Astrocyte (in vitro differentiated cells and primary cell): ENCODE results near the gene HLA-A. TPM values are rescaled to one million over a fixed set of nuclear protein-coding genes. Genes with fewer than 3 reads are reported as not detected.

Experiments used
- DNase-seq: peaks from one replicate; pipeline ENCODE4 v3.0.0-alpha.2; 2010; ENCODE audit warnings: low read depth
- FAIRE-seq: peaks from 2 replicates; lab custom pipeline; 2011; peaks lifted over from hg19 to GRCh38; lab: Jason Lieb, UNC
- H2AFZ ChIP-seq: 2 replicates; pipeline ENCODE4 v1.6.0; 2012; ENCODE audit warnings: low read depth, low read length, inconsistent platforms
- H3K27ac ChIP-seq: 2 replicates; pipeline ENCODE4 v1.5.1; 2011; ENCODE audit warnings: low read depth, low read length, inconsistent platforms
- H3K27me3 ChIP-seq: 2 replicates; pipeline ENCODE4 v1.6.0; 2011; ENCODE audit warnings: low read length, inconsistent platforms; ENCODE audit not compliant: insufficient read depth
- H3K36me3 ChIP-seq: 2 replicates; pipeline ENCODE4 v1.5.1; 2011; ENCODE audit warnings: low read length, inconsistent platforms; ENCODE audit not compliant: insufficient read depth
- H3K4me1 ChIP-seq: 2 replicates; pipeline ENCODE4 v1.5.1; 2011; ENCODE audit warnings: low read length, inconsistent platforms; ENCODE audit not compliant: insufficient read depth
- H3K4me2 ChIP-seq: 2 replicates; pipeline ENCODE4 v1.6.0; 2012; ENCODE audit warnings: low read length, inconsistent platforms
- H3K4me3 ChIP-seq: 2 replicates; pipeline ENCODE4 v1.5.1; 2011; ENCODE audit warnings: low read depth, mild to moderate bottlenecking, low read length, inconsistent platforms; ENCODE audit not compliant: insufficient read depth
- H3K79me2 ChIP-seq: 2 replicates; pipeline ENCODE4 v1.6.0; 2012; ENCODE audit warnings: mild to moderate bottlenecking, low read length, inconsistent platforms; ENCODE audit not compliant: insufficient read depth
- H3K9ac ChIP-seq: 2 replicates; pipeline ENCODE4 v1.6.0; 2012; ENCODE audit warnings: mild to moderate bottlenecking, low read length, inconsistent platforms
- H3K9me3 ChIP-seq: 2 replicates; pipeline ENCODE4 v1.5.1; 2012; ENCODE audit warnings: low read depth, mild to moderate bottlenecking, low read length, inconsistent platforms; ENCODE audit not compliant: insufficient read depth
- H4K20me1 ChIP-seq: 2 replicates; pipeline ENCODE4 v1.6.0; 2012; ENCODE audit warnings: low read length, inconsistent platforms; ENCODE audit not compliant: insufficient read depth
- H3K27ac Mint-ChIP-seq: one replicate; pipeline ENCODE4 v1.8.0; 2021; ENCODE audit warnings: mild to moderate bottlenecking, mixed read lengths; ENCODE audit not compliant: unreplicated experiment
- H3K27me3 Mint-ChIP-seq: one replicate; pipeline ENCODE4 v1.8.0; 2021; ENCODE audit warnings: low read depth, mixed read lengths; ENCODE audit not compliant: unreplicated experiment
- H3K36me3 Mint-ChIP-seq: one replicate; pipeline ENCODE4 v1.8.0; 2021; ENCODE audit warnings: low read depth, mixed read lengths; ENCODE audit not compliant: unreplicated experiment
- H3K4me1 Mint-ChIP-seq: one replicate; pipeline ENCODE4 v1.8.0; 2021; ENCODE audit warnings: low read depth, mixed read lengths; ENCODE audit not compliant: unreplicated experiment
- H3K4me3 Mint-ChIP-seq: one replicate; pipeline ENCODE4 v1.8.0; 2021; ENCODE audit warnings: mild to moderate bottlenecking, moderate library complexity, mixed read lengths; ENCODE audit not compliant: unreplicated experiment
- H3K9me3 Mint-ChIP-seq: one replicate; pipeline ENCODE4 v1.8.0; 2021; ENCODE audit warnings: mild to moderate bottlenecking, mixed read lengths; ENCODE audit not compliant: unreplicated experiment
- EZH2 ChIP-seq: IDR thresholded peaks from 2 replicates; pipeline ENCODE4 v1.6.1; 2012; ENCODE audit warnings: mild to moderate bottlenecking, low read length, inconsistent platforms; ENCODE audit not compliant: insufficient read depth
- total RNA-seq: library from RNA; stranded (reverse); gene quantifications from 2 replicates; pipeline ENCODE4 v1.2.1, GENCODE V29; 2021
- TF ChIP-seq, protein P1 (sequence below): IDR thresholded peaks from 2 replicates; pipeline ENCODE4 v1.5.1; 2011; ENCODE audit warnings: low read depth, mild to moderate bottlenecking, inconsistent platforms, low read length, moderate library complexity; ENCODE audit not compliant: insufficient read depth

Gene HLA-A
- total RNA-seq, 1 donor from 2014 or later, result 327 TPM

DNA sequence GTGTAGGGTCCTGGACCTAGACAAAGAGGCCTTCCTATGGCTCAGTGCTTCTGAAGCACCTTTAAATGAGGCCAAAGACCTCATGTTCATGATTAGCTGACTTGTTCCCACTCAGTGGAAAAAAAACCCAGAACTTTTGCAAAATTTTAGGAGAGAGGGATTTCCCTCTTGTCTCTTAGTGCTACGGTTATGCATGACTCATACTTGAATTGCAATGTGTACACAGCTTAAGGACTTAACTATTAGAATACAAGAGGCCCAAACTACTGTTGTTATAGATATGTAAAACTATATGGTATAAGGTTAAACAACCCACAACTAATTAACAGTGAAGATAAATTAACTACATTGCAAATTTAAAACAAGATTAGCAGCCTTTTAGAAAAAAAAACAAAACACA is 32.3 kb upstream of the HLA-A start:
- Histone ChIP-seq H3K9me3 (no peaks in the 10 kb centered on the region), H3K9ac (no peak overlapping the region), H3K27ac (no peak overlapping the region), H3K36me3 (no peaks in the 10 kb centered on the region), H2AFZ (no peak overlapping the region), H3K4me1 (no peaks in the 10 kb centered on the region), H4K20me1 (no peaks in the 10 kb centered on the region), H3K4me3 (no peak overlapping the region), H3K27me3 (no peaks in the 10 kb centered on the region), H3K79me2 (no peaks in the 10 kb centered on the region), H3K4me2 (no peak overlapping the region)
- H3K4me3 Mint-ChIP-seq, result no peak overlapping the region
- peaks cover 4% of the 10 kb centered on the region for H3K9me3 Mint-ChIP-seq
- H3K27me3 Mint-ChIP-seq, result peaks cover 79% of the 10 kb centered on the region
- H3K4me1 Mint-ChIP-seq, result peaks cover 3% of the 10 kb centered on the region
- TF ChIP-seq, protein P1, sequence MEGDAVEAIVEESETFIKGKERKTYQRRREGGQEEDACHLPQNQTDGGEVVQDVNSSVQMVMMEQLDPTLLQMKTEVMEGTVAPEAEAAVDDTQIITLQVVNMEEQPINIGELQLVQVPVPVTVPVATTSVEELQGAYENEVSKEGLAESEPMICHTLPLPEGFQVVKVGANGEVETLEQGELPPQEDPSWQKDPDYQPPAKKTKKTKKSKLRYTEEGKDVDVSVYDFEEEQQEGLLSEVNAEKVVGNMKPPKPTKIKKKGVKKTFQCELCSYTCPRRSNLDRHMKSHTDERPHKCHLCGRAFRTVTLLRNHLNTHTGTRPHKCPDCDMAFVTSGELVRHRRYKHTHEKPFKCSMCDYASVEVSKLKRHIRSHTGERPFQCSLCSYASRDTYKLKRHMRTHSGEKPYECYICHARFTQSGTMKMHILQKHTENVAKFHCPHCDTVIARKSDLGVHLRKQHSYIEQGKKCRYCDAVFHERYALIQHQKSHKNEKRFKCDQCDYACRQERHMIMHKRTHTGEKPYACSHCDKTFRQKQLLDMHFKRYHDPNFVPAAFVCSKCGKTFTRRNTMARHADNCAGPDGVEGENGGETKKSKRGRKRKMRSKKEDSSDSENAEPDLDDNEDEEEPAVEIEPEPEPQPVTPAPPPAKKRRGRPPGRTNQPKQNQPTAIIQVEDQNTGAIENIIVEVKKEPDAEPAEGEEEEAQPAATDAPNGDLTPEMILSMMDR, result no peak
- no peak for TF ChIP-seq EZH2
- H3K27ac Mint-ChIP-seq, result no peak overlapping the region
- H3K36me3 Mint-ChIP-seq, result no peaks in the 10 kb centered on the region
- FAIRE-seq, result no peak
- DNase-seq, result no peak

DNA sequence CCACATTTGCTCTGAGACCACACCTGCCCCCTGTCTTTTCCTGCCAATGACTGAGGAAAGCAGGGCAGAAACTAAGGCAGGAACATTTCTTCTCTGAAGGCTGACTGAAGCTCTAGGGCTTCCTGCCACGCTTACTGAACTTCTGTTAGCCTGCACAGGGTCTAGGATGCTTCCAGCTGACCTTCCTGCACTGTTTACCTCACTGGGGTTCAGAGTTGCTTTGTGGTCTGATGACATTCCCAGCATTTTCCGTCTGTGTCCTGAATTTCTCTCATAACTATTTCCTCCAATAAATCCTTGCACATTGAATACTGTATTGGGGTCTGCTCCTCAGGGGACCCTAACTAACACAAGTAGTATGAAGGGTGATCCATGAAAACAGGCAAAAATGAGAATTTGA is 29.5 kb upstream of the HLA-A start:
- H2AFZ ChIP-seq, result no peak overlapping the region
- no peak overlapping the region for H3K9ac ChIP-seq
- FAIRE-seq (no peak), DNase-seq (no peak)
- Mint-ChIP-seq H3K4me1 (peaks cover 3% of the 10 kb centered on the region), H3K4me3 (no peak overlapping the region), H3K9me3 (peaks cover 4% of the 10 kb centered on the region), H3K27ac (no peak overlapping the region), H3K36me3 (no peaks in the 10 kb centered on the region), H3K27me3 (peaks cover 65% of the 10 kb centered on the region)
- H3K4me3 ChIP-seq, result no peak overlapping the region
- TF ChIP-seq EZH2, result no peak
- TF ChIP-seq, protein P1, result no peak
- H3K27me3 ChIP-seq, result no peaks in the 10 kb centered on the region
- H3K4me2 ChIP-seq, result no peak overlapping the region
- H3K9me3 ChIP-seq, result no peaks in the 10 kb centered on the region
- H4K20me1 ChIP-seq, result no peaks in the 10 kb centered on the region
- no peak overlapping the region for H3K27ac ChIP-seq
- H3K4me1 ChIP-seq, result no peaks in the 10 kb centered on the region
- H3K36me3 ChIP-seq, result no peaks in the 10 kb centered on the region
- H3K79me2 ChIP-seq, result no peaks in the 10 kb centered on the region

DNA sequence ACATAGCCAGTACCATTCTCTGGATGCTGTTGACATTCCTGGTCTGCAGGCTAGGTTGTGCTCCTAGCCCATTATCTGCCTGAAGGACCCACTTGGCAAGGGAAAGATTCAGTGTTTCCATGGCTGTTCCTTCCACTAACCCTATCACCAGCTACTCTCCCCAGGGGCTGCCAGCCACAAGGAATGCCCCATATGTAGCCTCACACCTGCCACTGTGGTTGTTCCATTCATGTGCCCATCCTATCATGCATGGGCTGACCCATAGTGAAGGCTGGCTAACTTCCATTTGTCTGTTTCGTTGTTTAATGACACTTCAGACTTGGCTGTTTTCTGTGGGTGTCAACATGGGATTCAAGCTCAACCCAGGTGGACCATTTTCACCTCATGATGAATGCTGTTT is 25.6 kb upstream of the HLA-A start:
- Histone ChIP-seq H3K36me3 (no peaks in the 10 kb centered on the region), H3K27me3 (no peaks in the 10 kb centered on the region), H3K27ac (no peak overlapping the region), H3K9me3 (no peaks in the 10 kb centered on the region), H3K4me1 (no peaks in the 10 kb centered on the region), H3K4me3 (no peak overlapping the region), H3K79me2 (no peaks in the 10 kb centered on the region), H3K4me2 (no peak overlapping the region), H2AFZ (no peak overlapping the region), H3K9ac (no peak overlapping the region), H4K20me1 (no peaks in the 10 kb centered on the region)
- H3K27ac Mint-ChIP-seq, result no peak overlapping the region
- peaks cover 3% of the 10 kb centered on the region for H3K36me3 Mint-ChIP-seq
- H3K4me3 Mint-ChIP-seq, result no peak overlapping the region
- TF ChIP-seq, protein P1, result no peak
- no peak for TF ChIP-seq EZH2
- H3K9me3 Mint-ChIP-seq, result peaks cover 5% of the 10 kb centered on the region
- peaks cover 61% of the 10 kb centered on the region for H3K27me3 Mint-ChIP-seq
- FAIRE-seq, result no peak
- peaks cover 1% of the 10 kb centered on the region for H3K4me1 Mint-ChIP-seq
- no peak for DNase-seq
